Prostate gland (tissue), 2 donors: ENCODE data around the gene KLF15. TPM values are rescaled to one million over a fixed set of nuclear protein-coding genes. Genes with fewer than 3 reads are reported as not detected.

Source experiments
- DNase-seq: peaks from one replicate; pipeline ENCODE4 v3.0.0-alpha.2; 2019; ENCODE audit warnings: low spot score
- H3K27ac ChIP-seq, 2 donors: fragments of 200-600 bp; sonication (generic); 2 replicates each; pipeline ENCODE4 v1.5.1; 2017 to 2019
- H3K27me3 ChIP-seq: fragments of 200-600 bp; sonication (generic); replicated peaks from 2 replicates; pipeline ENCODE4 v1.5.1; 2019; ENCODE audit not compliant: insufficient read depth
- H3K36me3 ChIP-seq, 2 donors: fragments of 200-600 bp; sonication (generic); 1 replicate in 1 of 2; 2 replicates in 1 of 2; pipeline versions ENCODE4 v1.5.1 to v1.8.1; 2017 to 2019
- H3K4me1 ChIP-seq: fragments of 200-600 bp; sonication (generic); replicated peaks from 2 replicates; pipeline ENCODE4 v1.5.1; 2019
- H3K4me3 ChIP-seq, 2 donors: fragments of 200-600 bp; sonication (generic); 2 replicates each; pipeline ENCODE4 v1.5.1; 2017 to 2019
- H3K9me3 ChIP-seq: fragments of 200-600 bp; sonication (generic); 2 replicates; pipeline ENCODE4 v1.5.1; 2017
- CTCF ChIP-seq, 4 experiments: fragments of 200-600 bp in 2 of 4; fragments of 450-650 bp in 2 of 4; sonication (generic) in 2 of 4; IDR thresholded peaks; 1 replicate in 3 of 4; 2 replicates in 1 of 4; pipeline ENCODE4 v1.5.1; 2016 to 2019; ENCODE audit warnings: antibody characterized with exemption in 4 of 4, mild to moderate bottlenecking in 2 of 4, moderate library complexity in 2 of 4
- POLR2A ChIP-seq: fragments of 450-650 bp; IDR thresholded peaks from one replicate; pipeline ENCODE4 v1.6.1; 2016; ENCODE audit warnings: antibody characterized with exemption, mild to moderate bottlenecking
- POLR2AphosphoS5 ChIP-seq: sonication (generic); formaldehyde crosslinking; IDR thresholded peaks from one replicate; pipeline ENCODE4 v1.6.1; 2017; ENCODE audit warnings: antibody characterized with exemption
- WGBS: methylation state at CpG from one replicate; pipeline ENCODE4 v1.1.5; 2018; 5-methylcytosine and 5-hydroxymethylcytosine counted together
- intact Hi-C: fragments of 100-400 bp; cut with DNase I; formaldehyde crosslinking; loops from one replicate; pipeline ENCODE4 v1.14.2; 2022
- total RNA-seq, 2 donors: library from RNA; depleted of rRNA; stranded (reverse); fragments of >200 nt; gene quantifications; one replicate each; pipeline ENCODE4 v1.1.0, GENCODE V29; 2016

Gene KLF15
- total RNA-seq, 2 donors from 2014 or later = 52.7 to 72.6 TPM

GRCh38 chr3:126349071-126349470 lies 8.1 kb downstream of the KLF15 start:
- no peaks in the 10 kb centered on the region for H3K9me3 ChIP-seq
- DNase-seq = no peak
- intact Hi-C loops = loop anchor here (5.0 kb wide), 1 partner anchor 62 kb away; no protein-coding TSS in a partner anchor
- 96% methylated on average over 5 of the region's 6 CpGs for WGBS
- no peak for TF ChIP-seq POLR2A
- TF ChIP-seq POLR2AphosphoS5 = no peak
- no peak for TF ChIP-seq CTCF (IDR thresholded peaks at IDR 0.05)
- no peaks in the 10 kb centered on the region for H3K27me3 ChIP-seq
- peaks cover 4 to 27% of the 10 kb centered on the region in 2 donors for H3K36me3 ChIP-seq
- H3K4me1 ChIP-seq = no peaks in the 10 kb centered on the region
- no peak overlapping the region for H3K4me3 ChIP-seq
- H3K27ac ChIP-seq = no peak overlapping the region

- DNase-seq = no peak
- peaks cover 4 to 27% of the 10 kb centered on the region in 2 donors for H3K36me3 ChIP-seq
- WGBS = 90% methylated on average over 12 of the region's 12 CpGs
- no peaks in the 10 kb centered on the region for H3K4me1 ChIP-seq
- no peak overlapping the region for H3K4me3 ChIP-seq
- no peaks in the 10 kb centered on the region for H3K27me3 ChIP-seq
- H3K9me3 ChIP-seq = no peaks in the 10 kb centered on the region
- intact Hi-C loops = loop anchor here (5.0 kb wide), 1 partner anchor 61 kb away; no protein-coding TSS in a partner anchor
- peak overlapping the region in 1 of 2 donors; percentile 16 for H3K27ac ChIP-seq
- TF ChIP-seq CTCF (IDR thresholded peaks at IDR 0.05) (no peak), POLR2AphosphoS5 (no peak), POLR2A (no peak)
Measured at GRCh38 chr3:126348308-126348920, 8.8 kb downstream of the KLF15 start.

- H3K4me1 ChIP-seq = no peaks in the 10 kb centered on the region
- no peak for TF ChIP-seq POLR2A
- TF ChIP-seq POLR2AphosphoS5 = peak; percentile 18
- TF ChIP-seq CTCF (IDR thresholded peaks at IDR 0.05) = no peak
- 66% methylated on average over 8 of the region's 8 CpGs for WGBS
- no peak overlapping the region for H3K4me3 ChIP-seq
- H3K36me3 ChIP-seq = peaks cover 4 to 26% of the 10 kb centered on the region in 2 donors
- H3K27me3 ChIP-seq = no peaks in the 10 kb centered on the region
- no peak for DNase-seq
- intact Hi-C loops = loop anchor here (5.0 kb wide), 1 partner anchor 60 kb away; no protein-coding TSS in a partner anchor
- H3K27ac ChIP-seq = peak overlapping the region in 1 of 2 donors; percentile 16
- no peaks in the 10 kb centered on the region for H3K9me3 ChIP-seq
Measured at GRCh38 chr3:126347543-126348161, 9.6 kb downstream of the KLF15 start.

DNA sequence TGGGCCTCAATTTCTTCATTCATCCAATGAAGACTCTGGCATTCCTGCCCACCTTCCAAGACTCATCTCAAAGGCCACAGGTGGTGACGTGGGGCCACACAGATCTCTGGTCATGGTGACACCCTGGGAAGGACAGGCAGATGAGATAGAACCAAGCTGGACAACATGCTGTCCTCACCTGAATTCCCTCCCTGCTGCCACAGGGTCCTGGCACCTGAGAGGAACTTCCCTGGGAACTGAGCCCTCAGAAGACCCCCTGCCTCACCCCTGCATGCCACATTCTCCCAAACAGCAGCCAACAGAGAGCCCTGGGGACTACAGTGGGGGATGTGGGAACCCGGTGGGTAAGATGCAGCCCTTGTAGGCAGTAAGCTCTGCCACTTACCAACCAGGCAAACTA lies 10.7 kb downstream of the KLF15 start:
- Histone ChIP-seq H3K9me3 (no peaks in the 10 kb centered on the region), H3K4me3 (no peak overlapping the region), H3K27ac (no peak overlapping the region), H3K4me1 (no peaks in the 10 kb centered on the region), H3K36me3 (peaks cover 2 to 14% of the 10 kb centered on the region in 2 donors), H3K27me3 (no peaks in the 10 kb centered on the region)
- no peak for TF ChIP-seq POLR2A
- no peak for TF ChIP-seq CTCF (IDR thresholded peaks at IDR 0.05)
- no peak for TF ChIP-seq POLR2AphosphoS5
- intact Hi-C loops = loop anchor here (5.0 kb wide), 1 partner anchor 59 kb away; no protein-coding TSS in a partner anchor
- no peak for DNase-seq
- 87% methylated on average over 2 of the region's 2 CpGs for WGBS
